Gastroesophageal sphincter (tissue), 4 donors: ENCODE data around the gene NRARP. TPM values are rescaled to one million over a fixed set of nuclear protein-coding genes. Genes with fewer than 3 reads are reported as not detected.
A peak's percentile ranks its signal among the peaks of the same experiment; 100 is the strongest.

Experiments
- ATAC-seq: fragments of 150-250 bp; one replicate; pipeline ENCODE4 v1.9.1; 2016; ENCODE audit warnings: mild to moderate bottlenecking, moderate library complexity
- H3K27ac ChIP-seq, 4 donors: fragments of 200-600 bp; sonication (generic) in 3 of 4; 1 replicate in 3 of 4; 2 replicates in 1 of 4; pipeline ENCODE4 v1.5.1; 2016 to 2019
- H3K27me3 ChIP-seq: fragments of 200-600 bp; sonication (generic); one replicate; pipeline ENCODE4 v1.5.1; 2019
- H3K36me3 ChIP-seq, 2 donors: fragments of 200-600 bp; sonication (generic); one replicate each; pipeline ENCODE4 v1.5.1; 2019; ENCODE audit warnings: control low read depth in 1 of 2
- H3K4me1 ChIP-seq, 3 donors: fragments of 200-600 bp; sonication (generic); 1 replicate in 2 of 3; 2 replicates in 1 of 3; pipeline ENCODE4 v1.5.1; 2016 to 2019; ENCODE audit warnings: control low read depth in 2 of 3
- H3K4me3 ChIP-seq, 2 donors: fragments of 200-600 bp; sonication (generic); one replicate each; pipeline ENCODE4 v1.5.1; 2019; ENCODE audit warnings: mild to moderate bottlenecking in 1 of 2, moderate library complexity in 1 of 2
- H3K9me3 ChIP-seq, 3 donors: fragments of 200-600 bp; sonication (generic); one replicate each; pipeline ENCODE4 v1.5.1; 2017 to 2019; ENCODE audit warnings: control low read depth in 2 of 3
- EP300 ChIP-seq: sonication (generic); formaldehyde crosslinking; IDR thresholded peaks from one replicate; pipeline ENCODE4 v1.6.1; 2017; ENCODE audit warnings: antibody characterized with exemption, mild to moderate bottlenecking
- POLR2A ChIP-seq, 2 donors: fragments of 450-650 bp; IDR thresholded peaks; one replicate each; pipeline ENCODE4 v1.6.1; 2017; ENCODE audit warnings: antibody characterized with exemption in 2 of 2, mild to moderate bottlenecking in 2 of 2, moderate library complexity in 1 of 2
- POLR2AphosphoS5 ChIP-seq: sonication (generic); formaldehyde crosslinking; IDR thresholded peaks from one replicate; pipeline ENCODE4 v1.6.1; 2017; ENCODE audit warnings: antibody characterized with exemption
- WGBS, 2 donors: methylation state at CpG; one replicate each; pipeline ENCODE4 v1.1.5; 2018; ENCODE audit warnings: low coverage in 1 of 2; 5-methylcytosine and 5-hydroxymethylcytosine counted together
- total RNA-seq, 4 donors: library from RNA; depleted of rRNA; stranded (reverse); fragments of >200 nt; gene quantifications; one replicate each; pipeline ENCODE4 v1.1.0, GENCODE V29; 2016
- TF ChIP-seq, protein P1 (sequence below), 4 experiments: fragments of 200-600 bp in 2 of 4; fragments of 450-650 bp in 2 of 4; sonication (generic) in 1 of 4; IDR thresholded peaks; one replicate each; pipeline ENCODE4 v1.5.1; 2017 to 2019; ENCODE audit warnings: antibody characterized with exemption in 4 of 4, mild to moderate bottlenecking in 2 of 4, moderate library complexity in 2 of 4

Gene NRARP
- total RNA-seq, 4 donors from 2014 or later = 3.8 to 11.3 (median 4.3) TPM

DNA sequence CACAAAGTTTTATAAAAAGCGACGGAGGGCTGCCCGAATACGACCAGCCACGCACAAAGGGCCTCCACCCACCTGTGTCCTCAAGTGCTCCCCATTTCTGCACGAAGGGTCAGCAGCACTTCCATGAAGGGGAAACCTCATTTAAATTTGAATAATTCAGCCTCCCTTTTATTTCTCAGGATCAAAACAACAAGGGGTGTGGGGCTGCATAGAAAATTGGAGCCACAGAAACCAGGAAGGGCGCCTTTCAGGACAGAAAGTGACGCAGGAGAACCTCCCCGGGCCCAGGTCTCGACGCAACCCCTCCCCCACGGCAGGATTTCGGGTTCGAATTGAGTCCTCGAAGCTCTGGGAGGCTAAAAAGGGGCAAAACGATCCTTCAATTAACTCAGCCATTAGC is 2.1 kb downstream of the NRARP start:
- Histone ChIP-seq H3K36me3 (no peaks in the 10 kb centered on the region), H3K27ac (peak overlapping the region in 2 of 4 donors; percentile 70 to 78), H3K9me3 (no peaks in the 10 kb centered on the region), H3K4me3 (peak overlapping the region in 1 of 2 donors; percentile 57), H3K27me3 (peaks cover 92% of the 10 kb centered on the region), H3K4me1 (peaks cover 0 to 81% (median 25%) of the 10 kb centered on the region in 3 donors)
- ATAC-seq = no peak
- WGBS, 2 donors = 29 to 35% methylated on average over 16 of the region's 16 CpGs
- TF ChIP-seq, protein P1, sequence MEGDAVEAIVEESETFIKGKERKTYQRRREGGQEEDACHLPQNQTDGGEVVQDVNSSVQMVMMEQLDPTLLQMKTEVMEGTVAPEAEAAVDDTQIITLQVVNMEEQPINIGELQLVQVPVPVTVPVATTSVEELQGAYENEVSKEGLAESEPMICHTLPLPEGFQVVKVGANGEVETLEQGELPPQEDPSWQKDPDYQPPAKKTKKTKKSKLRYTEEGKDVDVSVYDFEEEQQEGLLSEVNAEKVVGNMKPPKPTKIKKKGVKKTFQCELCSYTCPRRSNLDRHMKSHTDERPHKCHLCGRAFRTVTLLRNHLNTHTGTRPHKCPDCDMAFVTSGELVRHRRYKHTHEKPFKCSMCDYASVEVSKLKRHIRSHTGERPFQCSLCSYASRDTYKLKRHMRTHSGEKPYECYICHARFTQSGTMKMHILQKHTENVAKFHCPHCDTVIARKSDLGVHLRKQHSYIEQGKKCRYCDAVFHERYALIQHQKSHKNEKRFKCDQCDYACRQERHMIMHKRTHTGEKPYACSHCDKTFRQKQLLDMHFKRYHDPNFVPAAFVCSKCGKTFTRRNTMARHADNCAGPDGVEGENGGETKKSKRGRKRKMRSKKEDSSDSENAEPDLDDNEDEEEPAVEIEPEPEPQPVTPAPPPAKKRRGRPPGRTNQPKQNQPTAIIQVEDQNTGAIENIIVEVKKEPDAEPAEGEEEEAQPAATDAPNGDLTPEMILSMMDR (IDR thresholded peaks at IDR 0.05) = no peak
- TF ChIP-seq POLR2AphosphoS5 = no peak
- no peak for TF ChIP-seq EP300
- TF ChIP-seq POLR2A (IDR thresholded peaks at IDR 0.05) = no peak

DNA sequence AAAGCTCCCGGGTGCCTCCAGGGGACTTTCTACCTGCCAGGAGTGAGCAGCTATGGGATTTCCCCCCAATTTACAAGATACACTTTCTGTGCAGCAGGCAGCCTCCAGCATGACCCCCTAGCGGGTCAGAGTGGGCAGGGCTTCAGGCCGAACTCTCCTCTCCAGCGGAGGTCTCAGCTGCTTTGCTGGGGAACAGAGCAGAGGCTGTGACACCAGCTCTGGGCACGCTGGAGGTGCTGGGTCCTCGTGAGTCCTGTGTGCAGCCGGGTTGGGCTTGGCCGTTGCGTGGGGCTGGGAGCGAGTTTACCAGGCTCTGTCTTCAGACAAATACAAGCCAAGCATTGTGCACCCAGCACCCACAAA is 2.9 kb downstream of the NRARP start:
- TF ChIP-seq, protein P1 (IDR thresholded peaks at IDR 0.05) = no peak
- TF ChIP-seq POLR2AphosphoS5 (no peak), EP300 (no peak), POLR2A (IDR thresholded peaks at IDR 0.05) (no peak)
- ATAC-seq = no peak
- peaks cover 0 to 77% (median 18%) of the 10 kb centered on the region in 3 donors for H3K4me1 ChIP-seq
- H3K36me3 ChIP-seq = no peaks in the 10 kb centered on the region
- H3K9me3 ChIP-seq = no peaks in the 10 kb centered on the region
- peak overlapping the region in 3 of 4 donors; percentile 51 to 76 (median 54) for H3K27ac ChIP-seq
- WGBS, 2 donors = 40 to 83% methylated on average over 1 of the region's 10 CpGs
- H3K27me3 ChIP-seq = peaks cover 92% of the 10 kb centered on the region
- H3K4me3 ChIP-seq = peak overlapping the region in 1 of 2 donors; percentile 57

DNA sequence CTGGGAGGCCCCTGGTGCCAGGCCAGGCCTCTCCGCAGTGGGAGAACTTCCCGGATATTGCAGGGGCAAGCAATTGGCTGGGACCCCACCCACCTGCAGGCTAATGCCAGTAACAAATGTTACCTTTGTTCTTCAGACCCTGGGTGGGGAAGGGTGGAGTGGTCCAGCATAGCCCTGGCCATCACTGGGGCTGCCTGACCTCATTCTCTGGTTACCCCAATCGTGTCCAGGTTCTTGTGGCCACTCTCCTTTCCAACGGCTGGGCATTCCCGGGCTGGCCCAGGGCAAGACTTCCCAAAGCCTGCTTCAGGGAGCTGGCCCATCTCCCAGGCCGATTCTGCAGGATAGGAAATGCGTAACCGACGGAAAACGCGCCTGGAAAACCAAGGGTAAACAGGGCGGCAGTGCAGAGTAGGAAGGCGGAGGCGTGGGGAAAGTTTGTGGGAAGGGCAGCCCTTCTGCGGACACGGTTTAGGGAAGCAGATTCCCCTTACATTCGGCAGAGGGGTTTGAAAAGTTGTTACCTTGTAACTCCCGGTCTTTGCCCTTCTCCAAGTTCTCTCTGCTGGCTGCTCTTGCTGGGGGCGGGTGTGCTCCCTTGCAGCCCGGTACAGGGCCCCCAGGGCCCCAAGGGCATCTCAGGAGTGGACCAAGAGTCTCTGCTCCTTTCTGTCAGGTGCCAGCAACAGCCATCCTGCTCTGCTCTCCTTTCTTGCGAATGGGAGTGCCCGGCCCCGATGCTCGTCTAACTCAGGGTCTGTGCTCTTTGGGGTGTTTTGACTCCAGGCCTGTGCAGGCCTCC is 3.5 kb downstream of the NRARP start:
- no peaks in the 10 kb centered on the region for H3K9me3 ChIP-seq
- H3K36me3 ChIP-seq = no peaks in the 10 kb centered on the region
- H3K4me1 ChIP-seq = peaks cover 0 to 71% (median 16%) of the 10 kb centered on the region in 3 donors
- no peak for ATAC-seq
- peak overlapping the region in 3 of 4 donors; percentile 51 to 76 (median 54) for H3K27ac ChIP-seq
- 67% methylated on average over 12 of the region's 24 CpGs; no CpG with 5 or more reads in 1 of the 2 donors for WGBS, 2 donors
- peak overlapping the region in 1 of 2 donors; percentile 57 for H3K4me3 ChIP-seq
- H3K27me3 ChIP-seq = peaks cover 92% of the 10 kb centered on the region
- TF ChIP-seq EP300 = no peak
- TF ChIP-seq POLR2AphosphoS5 = peak; percentile 7
- no peak for TF ChIP-seq POLR2A (IDR thresholded peaks at IDR 0.05)

DNA sequence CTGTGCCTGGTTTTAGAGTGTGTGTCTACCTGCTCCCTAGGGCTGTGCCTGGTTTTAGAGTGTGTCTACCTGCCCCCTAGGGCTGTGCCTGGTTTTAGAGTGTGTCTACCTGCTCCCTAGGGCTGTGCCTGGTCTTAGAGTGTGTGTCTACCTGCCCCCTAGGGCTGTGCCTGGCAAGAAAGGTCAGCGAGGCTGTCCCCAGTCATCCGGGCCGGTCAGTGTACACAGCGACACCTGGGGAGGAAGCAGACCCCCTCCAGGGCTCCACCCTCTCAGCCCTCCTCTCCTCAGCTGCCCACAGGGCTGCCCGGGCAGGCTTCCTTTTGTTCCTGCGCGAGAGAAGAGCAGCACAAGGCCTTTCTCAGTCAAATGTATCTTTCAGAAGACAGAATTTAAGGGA is 4.1 kb downstream of the NRARP start:
- H3K27ac ChIP-seq = peak overlapping the region in 3 of 4 donors; percentile 43 to 76 (median 54)
- H3K4me3 ChIP-seq = no peak overlapping the region
- peaks cover 93% of the 10 kb centered on the region for H3K27me3 ChIP-seq
- H3K36me3 ChIP-seq = no peaks in the 10 kb centered on the region
- no peaks in the 10 kb centered on the region for H3K9me3 ChIP-seq
- peaks cover 0 to 65% (median 16%) of the 10 kb centered on the region in 3 donors for H3K4me1 ChIP-seq
- no peak for ATAC-seq
- WGBS, 2 donors = no CpG with 5 or more reads among the region's 7 CpGs
- TF ChIP-seq POLR2AphosphoS5 = no peak
- no peak for TF ChIP-seq EP300
- TF ChIP-seq, protein P1 (IDR thresholded peaks at IDR 0.05) = no peak
- TF ChIP-seq POLR2A (IDR thresholded peaks at IDR 0.05) = no peak

DNA sequence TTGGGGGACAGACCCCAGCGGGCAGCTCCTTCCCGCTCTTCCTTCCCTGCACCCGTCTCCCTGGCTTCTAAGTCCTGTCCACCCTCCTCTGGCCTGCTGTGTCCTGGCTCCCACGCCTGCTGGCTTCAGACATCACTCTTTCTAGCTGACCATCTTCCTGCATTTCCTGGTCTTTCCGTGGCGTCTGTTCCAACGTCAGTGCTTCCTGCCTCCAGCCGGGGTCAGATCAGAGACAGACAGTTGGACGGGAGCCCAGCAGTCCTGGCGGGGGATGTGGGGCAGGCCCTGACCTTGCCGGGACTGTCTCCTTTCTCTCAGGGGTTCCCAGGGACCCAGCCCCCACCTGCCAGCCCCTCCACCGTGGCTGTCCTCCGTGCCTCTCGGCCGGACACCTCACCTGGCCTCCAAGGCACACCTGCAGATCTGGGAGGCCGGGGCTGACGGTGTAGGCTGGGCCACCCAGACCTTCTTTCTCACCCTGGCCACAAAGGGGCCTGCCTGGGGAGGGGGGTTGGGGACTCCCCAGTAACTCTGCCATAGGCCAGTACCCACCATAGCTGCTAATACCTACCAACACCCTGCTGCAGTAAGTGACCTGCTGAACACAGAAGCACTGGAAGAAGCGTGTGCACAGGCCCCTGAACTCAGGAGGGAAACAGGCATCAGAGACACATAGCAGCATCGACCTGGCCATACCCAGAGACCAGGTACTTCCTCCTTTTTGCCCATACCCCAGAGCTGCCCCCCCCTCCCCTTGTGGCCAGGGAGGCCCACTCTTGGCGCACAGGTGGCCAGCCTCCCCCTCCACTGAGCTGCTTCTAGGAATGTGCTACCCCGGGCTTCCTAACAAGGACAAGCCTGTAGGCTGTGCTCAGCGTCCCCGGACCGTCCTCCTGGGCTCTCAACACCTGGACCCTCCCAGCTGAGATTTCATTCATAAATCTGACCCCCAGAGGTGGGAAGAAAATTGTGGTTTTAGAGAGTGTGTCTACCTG is 5.1 kb downstream of the NRARP start:
- Histone ChIP-seq H3K4me1 (peaks cover 0 to 58% (median 12%) of the 10 kb centered on the region in 3 donors), H3K27me3 (peaks cover 95% of the 10 kb centered on the region), H3K36me3 (no peaks in the 10 kb centered on the region), H3K9me3 (no peaks in the 10 kb centered on the region), H3K27ac (peak overlapping the region in 3 of 4 donors; percentile 58 to 76 (median 73)), H3K4me3 (peak overlapping the region in 1 of 2 donors; percentile 50)
- no peak for TF ChIP-seq POLR2A (IDR thresholded peaks at IDR 0.05)
- TF ChIP-seq POLR2AphosphoS5 = no peak
- TF ChIP-seq EP300 = no peak
- TF ChIP-seq, protein P1 (IDR thresholded peaks at IDR 0.05) = no peak
- WGBS, 2 donors = 36 to 100% methylated on average over 1 to 6 of the region's 24 CpGs
- ATAC-seq = no peak
